K562 (cell line): ENCODE data around the gene P4HTM. TPM values are rescaled to one million over a fixed set of nuclear protein-coding genes. Genes with fewer than 3 reads are reported as not detected.
A peak's percentile ranks its signal among the peaks of the same experiment; 100 is the strongest.

Experiments used
- ATAC-seq: fragments of 200-7000 bp; cut with Tn5 transposase; 3 replicates; pipeline ENCODE4 v1.9.1; 2020; ENCODE audit warnings: moderate library complexity
- BruUV-seq: library from RNA; stranded (reverse); fragments of 400-500 nt; replicated peaks from 2 replicates; lab custom pipeline; 2021; lab: Mats Ljungman, UMichigan
- CTCF ChIA-PET: fragments of 300-600 bp; formaldehyde crosslinking; extraction: SDS; loops from one replicate; lab custom pipeline; 2021; ENCODE audit warnings: low intra/inter-chr PET ratio; lab: Yijun Ruan, JAX
- POLR2A ChIA-PET: fragments of 300-600, 350-650 bp; sonication (Branson Sonifier 250); formaldehyde crosslinking; extraction: SDS; loops from one replicate; lab custom pipeline; 2021; ENCODE audit warnings: antibody characterized with exemption, inconsistent platforms; lab: Yijun Ruan, JAX
- DNase-seq, 4 experiments: peaks; one replicate each; pipeline versions ENCODE4 v3.0.0 to v3.0.0-alpha.2; 2011 to 2018; ENCODE audit warnings: low spot score in 3 of 4, mixed read lengths in 3 of 4; ENCODE audit errors: extremely low read depth in 1 of 4
- FAIRE-seq: peaks from 2 replicates; lab custom pipeline; 2011; peaks lifted over from hg19 to GRCh38; lab: Jason Lieb, UNC
- H2AFZ ChIP-seq: 2 replicates; pipeline ENCODE4 v1.6.0; 2011; ENCODE audit warnings: low read depth, low read length, control low read depth, inconsistent platforms
- H3K27ac ChIP-seq: fragments of 200-600 bp; 3 replicates; pipeline ENCODE4 v1.8.0; 2011; ENCODE audit warnings: low read depth, mild to moderate bottlenecking, control low read depth, inconsistent platforms, low read length, moderate library complexity, mixed read lengths; ENCODE audit errors: extremely low read depth
- H3K27me3 ChIP-seq, 2 experiments: fragments of 300-600 bp in 1 of 2; 2 replicates in 1 of 2; 3 replicates in 1 of 2; pipeline versions ENCODE4 v1.6.0 to v1.8.0; 2011; ENCODE audit warnings: inconsistent platforms in 2 of 2, low read length in 2 of 2, mild to moderate bottlenecking in 1 of 2, mixed read lengths in 1 of 2, moderate library complexity in 1 of 2; ENCODE audit not compliant: control insufficient read depth in 2 of 2, insufficient read depth in 2 of 2
- H3K36me3 ChIP-seq: fragments of 300-600 bp; 3 replicates; pipeline ENCODE4 v1.8.0; 2011; ENCODE audit warnings: mild to moderate bottlenecking, low read length, inconsistent platforms; ENCODE audit not compliant: control insufficient read depth, insufficient read depth
- H3K4me1 ChIP-seq, 2 experiments: fragments of 200-600 bp in 1 of 2; replicated peaks in 1 of 2; 2 replicates in 1 of 2; 3 replicates in 1 of 2; pipeline versions ENCODE4 v1.5.1 to v1.8.0; 2011; ENCODE audit warnings: inconsistent platforms in 2 of 2, low read length in 2 of 2, mild to moderate bottlenecking in 1 of 2, mixed read lengths in 1 of 2, moderate library complexity in 1 of 2; ENCODE audit not compliant: control insufficient read depth in 2 of 2, insufficient read depth in 2 of 2
- H3K4me2 ChIP-seq: 2 replicates; pipeline ENCODE4 v1.6.1; 2011; ENCODE audit warnings: low read length, control low read depth, inconsistent platforms, mixed read lengths; ENCODE audit not compliant: insufficient read depth
- H3K4me3 ChIP-seq: fragments of 200-600 bp; sonication (generic), shearing (Covaris generic); 2 replicates; pipeline ENCODE4 v1.5.1; 2016; ENCODE audit warnings: control low read depth, inconsistent platforms
- H3K79me2 ChIP-seq: fragments of 200-600 bp; 3 replicates; pipeline ENCODE4 v1.8.0; 2011; ENCODE audit warnings: low read length, inconsistent platforms; ENCODE audit not compliant: control insufficient read depth, insufficient read depth
- H3K9ac ChIP-seq, 2 experiments: 2 replicates each; pipeline versions ENCODE4 v1.6.0 to v1.6.1; 2011; ENCODE audit warnings: low read depth in 2 of 2, low read length in 2 of 2, control low read depth in 1 of 2, inconsistent platforms in 1 of 2, mild to moderate bottlenecking in 1 of 2, mixed read lengths in 1 of 2; ENCODE audit not compliant: insufficient read depth in 1 of 2
- H3K9me1 ChIP-seq: one replicate; pipeline ENCODE4 v1.6.0; 2011; ENCODE audit warnings: inconsistent platforms, mild to moderate bottlenecking, low read length, moderate library complexity; ENCODE audit not compliant: control insufficient read depth, insufficient read depth
- H3K9me3 ChIP-seq: replicated peaks from 2 replicates; pipeline ENCODE4 v1.5.1; 2011; ENCODE audit warnings: low read depth, low read length, inconsistent platforms; ENCODE audit not compliant: control insufficient read depth, insufficient read depth
- H4K20me1 ChIP-seq: replicated peaks from 2 replicates; pipeline ENCODE4 v1.6.1; 2011; ENCODE audit warnings: low read length, inconsistent platforms, mixed read lengths; ENCODE audit not compliant: control insufficient read depth, insufficient read depth
- ATF1 ChIP-seq, 2 experiments: fragments of 450-650 bp in 1 of 2; IDR thresholded peaks; 2 replicates each; pipeline ENCODE4 v1.6.1; 2016; ENCODE audit warnings: missing compliant biosample characterization in 1 of 2, missing genetic modification characterization in 1 of 2
- CBX5 ChIP-seq: IDR thresholded peaks from 2 replicates; pipeline ENCODE4 v1.6.1; 2014; ENCODE audit warnings: low read depth, borderline replicate concordance
- CEBPG ChIP-seq, 3 experiments: fragments of 200-800 bp in 1 of 3; sonication (Bioruptor generic) in 1 of 3; sonication (generic) in 1 of 3; formaldehyde crosslinking in 1 of 3; IDR thresholded peaks in 2 of 3; conservative IDR thresholded peaks in 1 of 3; 2 replicates each; pipeline versions ENCODE4 v1.6.1 to v1.8.0; 2016 to 2022; ENCODE audit warnings: missing compliant biosample characterization in 2 of 3, missing genetic modification characterization in 2 of 3, mild to moderate bottlenecking in 1 of 3, missing genetic modification reagents in 1 of 3
- EP300 ChIP-seq: IDR thresholded peaks from 2 replicates; pipeline ENCODE4 v1.6.1; 2012; ENCODE audit warnings: low read length, improper control_type of control experiment
- GTF2E2 ChIP-seq: fragments of 200-800 bp; sonication (Bioruptor generic); IDR thresholded peaks from 2 replicates; pipeline ENCODE4 v1.6.1; 2016; ENCODE audit warnings: missing genetic modification characterization, missing compliant biosample characterization
- NUFIP1 ChIP-seq: fragments of 450-650 bp; IDR thresholded peaks from 2 replicates; pipeline ENCODE4 v1.6.1; 2018; ENCODE audit not compliant: partially characterized antibody
- POLR2AphosphoS5 ChIP-seq: IDR thresholded peaks from 2 replicates; pipeline ENCODE4 v1.6.1; 2011; ENCODE audit warnings: mild to moderate bottlenecking, low read depth, low read length, moderate library complexity; ENCODE audit not compliant: control insufficient read depth, insufficient read depth
- SMARCB1 ChIP-seq: IDR thresholded peaks from 2 replicates; pipeline ENCODE4 v1.6.1; 2011; ENCODE audit warnings: improper control_type of control experiment, low read depth; ENCODE audit not compliant: insufficient read length
- TEAD4 ChIP-seq, 2 experiments: sonication (generic) in 1 of 2; formaldehyde crosslinking in 1 of 2; IDR thresholded peaks; 2 replicates each; pipeline versions ENCODE4 v1.6.1 to v1.8.0; 2012 to 2022; ENCODE audit warnings: borderline replicate concordance in 1 of 2, inconsistent platforms in 1 of 2, low read length in 1 of 2, mild to moderate bottlenecking in 1 of 2, missing genetic modification reagents in 1 of 2
- ZNF316 ChIP-seq: fragments of 450-650 bp; IDR thresholded peaks from 2 replicates; pipeline ENCODE4 v1.6.1; 2016
- WGBS: fragments of 100-300 bp; shearing (Covaris generic); methylation state at CpG from one replicate; pipeline ENCODE4 v1.1.6; 2016; ENCODE audit warnings: low coverage, mixed read lengths; ENCODE audit not compliant: insufficient coverage; ENCODE audit errors: missing lambda C conversion rate; 5-methylcytosine and 5-hydroxymethylcytosine counted together
- in situ Hi-C: fragments of 300-500 bp; cut with MboI; formaldehyde crosslinking; loops from 4 replicates; pipeline ENCODE4 v1.15.0; 2018; ENCODE audit warnings: inconsistent platforms, mixed read lengths
- intact Hi-C: fragments of 100-400 bp; cut with micrococcal nuclease; formaldehyde crosslinking; loops from 2 replicates; pipeline ENCODE4 v1.14.2; 2022
- polyA plus RNA-seq, 8 experiments: library from polyadenylated mRNA; depleted of rRNA in 4 of 8; stranded (reverse) in 5 of 8; unstranded in 3 of 8; fragments of >200 nt; fragmentation: Nextera tagmentation in 2 of 8; fragmentation: Illumina TruSeq in 1 of 8; extraction: Ambion mirVana in 2 of 8; extraction: Trizol in 1 of 8; gene quantifications; 2 replicates each; pipeline versions ENCODE4 v1.2.1 to v1.2.3, GENCODE V29; 2011 to 2014; ENCODE audit warnings: inconsistent platforms in 1 of 8, missing spikeins in 1 of 8
- total RNA-seq, 7 experiments: library from RNA; depleted of rRNA in 6 of 7; stranded (reverse); fragments of >200 nt in 6 of 7; fragmentation: Illumina TruSeq in 2 of 7; extraction: Trizol in 2 of 7; gene quantifications; 2 replicates each; pipeline versions ENCODE4 v1.2.1 to v1.2.3, GENCODE V29; 2011 to 2021; ENCODE audit warnings: low replicate concordance in 1 of 7
- TF ChIP-seq, protein P1 (sequence below): fragments of 250-450 bp; sonication (Bioruptor Pico); IDR thresholded peaks from 2 replicates; pipeline ENCODE4 v1.4.0; 2020; ENCODE audit warnings: mild to moderate bottlenecking, moderate library complexity
- TF ChIP-seq, protein P2 (sequence below): fragments of 450-650 bp; IDR thresholded peaks from 2 replicates; pipeline ENCODE4 v1.6.1; 2016; ENCODE audit warnings: low read depth

P4HTM gene
- total and polyA plus RNA-seq, 9 of the 15 experiments (the other 6 are each of a cell fraction or from before 2014, with no cell fraction given): 0.09 to 0.66 (median 0.25) TPM; not detected in 2

DNA sequence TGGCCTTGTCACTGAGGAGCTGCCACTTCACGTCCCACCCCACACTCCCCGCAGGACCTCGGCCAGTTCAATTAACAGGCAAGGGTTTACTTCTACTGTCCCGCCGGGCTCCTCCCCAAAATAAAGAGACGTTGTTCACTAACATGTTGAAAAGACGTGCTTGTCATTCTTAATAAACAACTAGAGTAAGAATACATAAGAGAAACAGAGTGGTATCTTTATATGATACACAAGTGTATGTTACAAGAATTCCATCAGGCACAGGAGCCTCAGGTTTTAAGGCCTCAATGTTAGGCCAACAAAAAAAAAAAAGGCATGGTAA is 39.5 kb downstream of the P4HTM start:
- FAIRE-seq (no peak), DNase-seq (no peak), ATAC-seq (no peak)
- no peaks in the 10 kb centered on the region for H3K27me3 ChIP-seq
- peak overlapping the region; percentile 89; the same call in 2 of the 3 replicates for H3K27ac ChIP-seq
- H3K4me2 ChIP-seq: peak overlapping the region; percentile 100
- peaks cover 49% of the 10 kb centered on the region for H3K79me2 ChIP-seq
- intact Hi-C loops: loop anchor here (2.0 to 10.0 kb wide), 2 partner anchors 65 to 135 kb away; partner anchors contain the start of genes CCDC71 and QRICH1
- 0 out of 2 replicates have a peak overlapping the region, but pooled peaks have one; percentile 20 for H2AFZ ChIP-seq
- peaks cover 9% of the 10 kb centered on the region for H3K9me1 ChIP-seq
- no TSS peak for BruUV-seq
- no peaks in the 10 kb centered on the region for H3K9me3 ChIP-seq
- in situ Hi-C loops: no loop called here
- peaks cover 12% of the 10 kb centered on the region for H4K20me1 ChIP-seq
- ChIA-PET CTCF (interaction anchor here (1.2 kb wide), 1 partner anchor 42 kb away, joined by 3 read pairs; no protein-coding TSS in a partner anchor), POLR2A (interaction anchor here (0.6 to 2.3 kb wide), 19 partner anchors 8 to 367 kb away, joined by 3 to 15 read pairs (median 4); partner anchors contain the start of genes CELSR3, DALRD3, USP4 and WDR6)
- peaks cover 81% of the 10 kb centered on the region for H3K36me3 ChIP-seq
- H3K4me3 ChIP-seq: no peak overlapping the region
- peaks cover 36 to 37% of the 10 kb centered on the region in 2 experiments; a peak in 4 of 5 replicates for H3K4me1 ChIP-seq
- peak overlapping the region; percentile 93 to 97 for H3K9ac ChIP-seq
- WGBS: 0% methylated on average over 7 of the region's 7 CpGs
- TF ChIP-seq, protein P1, sequence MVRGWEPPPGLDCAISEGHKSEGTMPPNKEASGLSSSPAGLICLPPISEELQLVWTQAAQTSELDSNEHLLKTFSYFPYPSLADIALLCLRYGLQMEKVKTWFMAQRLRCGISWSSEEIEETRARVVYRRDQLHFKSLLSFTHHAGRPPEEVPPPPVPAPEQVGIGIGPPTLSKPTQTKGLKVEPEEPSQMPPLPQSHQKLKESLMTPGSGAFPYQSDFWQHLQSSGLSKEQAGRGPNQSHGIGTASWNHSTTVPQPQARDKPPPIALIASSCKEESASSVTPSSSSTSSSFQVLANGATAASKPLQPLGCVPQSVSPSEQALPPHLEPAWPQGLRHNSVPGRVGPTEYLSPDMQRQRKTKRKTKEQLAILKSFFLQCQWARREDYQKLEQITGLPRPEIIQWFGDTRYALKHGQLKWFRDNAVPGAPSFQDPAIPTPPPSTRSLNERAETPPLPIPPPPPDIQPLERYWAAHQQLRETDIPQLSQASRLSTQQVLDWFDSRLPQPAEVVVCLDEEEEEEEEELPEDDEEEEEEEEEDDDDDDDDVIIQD (CRISPR knock-in tag): no peak
- TF ChIP-seq EP300 (no peak), ZNF316 (no peak), POLR2AphosphoS5 (peak; percentile 38; the same call in 1 of the 2 replicates), CBX5 (no peak), TEAD4 (IDR thresholded peaks at IDR 0.05; ENCODE audit: low read length) (0 out of 2 replicates have a peak, but pooled peaks have one; percentile 4), TEAD4 (CRISPR knock-in tag; IDR thresholded peaks at IDR 0.05; ENCODE audit: borderline replicate concordance) (no peak), ATF1 (CRISPR knock-in tag; IDR thresholded peaks at IDR 0.05) (no peak), ATF1 (tag; IDR thresholded peaks at IDR 0.05) (peak; percentile 60), CEBPG (CRISPR knock-in tag; IDR thresholded peaks at IDR 0.05) (no peak), CEBPG (tag; conservative IDR thresholded peaks at IDR 0.05 in 1 of 2, IDR thresholded peaks at IDR 0.05 in 1 of 2) (peak in 1 of 2 experiments; percentile 51; a peak in 2 of 4 replicates), NUFIP1 (no peak), GTF2E2 (tag) (0 out of 2 replicates have a peak, but pooled peaks have one; percentile 35), SMARCB1 (no peak)
- TF ChIP-seq, protein P2, sequence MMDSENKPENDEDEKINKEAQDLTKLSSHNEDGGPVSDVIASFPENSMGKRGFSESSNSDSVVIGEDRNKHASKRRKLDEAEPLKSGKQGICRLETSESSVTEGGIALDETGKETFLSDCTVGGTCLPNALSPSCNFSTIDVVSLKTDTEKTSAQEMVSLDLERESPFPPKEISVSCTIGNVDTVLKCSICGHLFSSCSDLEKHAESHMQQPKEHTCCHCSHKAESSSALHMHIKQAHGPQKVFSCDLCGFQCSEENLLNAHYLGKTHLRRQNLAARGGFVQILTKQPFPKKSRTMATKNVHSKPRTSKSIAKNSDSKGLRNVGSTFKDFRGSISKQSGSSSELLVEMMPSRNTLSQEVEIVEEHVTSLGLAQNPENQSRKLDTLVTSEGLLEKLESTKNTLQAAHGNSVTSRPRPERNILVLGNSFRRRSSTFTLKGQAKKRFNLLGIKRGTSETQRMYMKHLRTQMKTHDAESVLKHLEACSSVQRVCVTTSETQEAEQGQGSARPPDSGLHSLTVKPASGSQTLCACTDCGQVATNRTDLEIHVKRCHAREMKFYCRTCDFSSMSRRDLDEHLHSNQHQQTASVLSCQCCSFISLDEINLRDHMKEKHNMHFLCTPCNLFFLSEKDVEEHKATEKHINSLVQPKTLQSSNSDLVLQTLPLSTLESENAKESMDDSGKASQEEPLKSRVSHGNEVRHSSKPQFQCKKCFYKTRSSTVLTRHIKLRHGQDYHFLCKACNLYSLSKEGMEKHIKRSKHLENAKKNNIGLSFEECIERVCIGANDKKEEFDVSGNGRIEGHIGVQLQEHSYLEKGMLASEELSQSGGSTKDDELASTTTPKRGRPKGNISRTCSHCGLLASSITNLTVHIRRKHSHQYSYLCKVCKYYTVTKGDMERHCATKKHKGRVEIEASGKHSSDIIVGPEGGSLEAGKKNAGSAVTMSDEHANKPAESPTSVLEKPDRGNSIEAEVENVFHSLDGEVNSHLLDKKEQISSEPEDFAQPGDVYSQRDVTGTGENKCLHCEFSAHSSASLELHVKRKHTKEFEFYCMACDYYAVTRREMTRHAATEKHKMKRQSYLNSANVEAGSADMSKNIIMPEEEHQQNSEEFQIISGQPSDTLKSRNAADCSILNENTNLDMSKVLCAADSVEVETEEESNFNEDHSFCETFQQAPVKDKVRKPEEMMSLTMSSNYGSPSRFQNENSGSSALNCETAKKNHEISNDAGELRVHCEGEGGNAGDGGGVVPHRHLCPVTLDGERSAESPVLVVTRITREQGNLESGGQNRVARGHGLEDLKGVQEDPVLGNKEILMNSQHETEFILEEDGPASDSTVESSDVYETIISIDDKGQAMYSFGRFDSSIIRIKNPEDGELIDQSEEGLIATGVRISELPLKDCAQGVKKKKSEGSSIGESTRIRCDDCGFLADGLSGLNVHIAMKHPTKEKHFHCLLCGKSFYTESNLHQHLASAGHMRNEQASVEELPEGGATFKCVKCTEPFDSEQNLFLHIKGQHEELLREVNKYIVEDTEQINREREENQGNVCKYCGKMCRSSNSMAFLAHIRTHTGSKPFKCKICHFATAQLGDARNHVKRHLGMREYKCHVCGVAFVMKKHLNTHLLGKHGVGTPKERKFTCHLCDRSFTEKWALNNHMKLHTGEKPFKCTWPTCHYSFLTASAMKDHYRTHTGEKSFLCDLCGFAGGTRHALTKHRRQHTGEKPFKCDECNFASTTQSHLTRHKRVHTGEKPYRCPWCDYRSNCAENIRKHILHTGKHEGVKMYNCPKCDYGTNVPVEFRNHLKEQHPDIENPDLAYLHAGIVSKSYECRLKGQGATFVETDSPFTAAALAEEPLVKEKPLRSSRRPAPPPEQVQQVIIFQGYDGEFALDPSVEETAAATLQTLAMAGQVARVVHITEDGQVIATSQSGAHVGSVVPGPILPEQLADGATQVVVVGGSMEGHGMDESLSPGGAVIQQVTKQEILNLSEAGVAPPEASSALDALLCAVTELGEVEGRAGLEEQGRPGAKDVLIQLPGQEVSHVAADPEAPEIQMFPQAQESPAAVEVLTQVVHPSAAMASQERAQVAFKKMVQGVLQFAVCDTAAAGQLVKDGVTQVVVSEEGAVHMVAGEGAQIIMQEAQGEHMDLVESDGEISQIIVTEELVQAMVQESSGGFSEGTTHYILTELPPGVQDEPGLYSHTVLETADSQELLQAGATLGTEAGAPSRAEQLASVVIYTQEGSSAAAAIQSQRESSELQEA: no peak
